NB4 (cell line): Measurements from ENCODE around the gene CORO2A.

Experiments
- DNase-seq: peaks from one replicate; pipeline ENCODE4 v3.0.0; 2010; ENCODE audit warnings: low read depth
- H3K4me3 ChIP-seq: one replicate; pipeline ENCODE4 v1.5.1; 2011; ENCODE audit warnings: mild to moderate bottlenecking, low read depth, low read length, moderate library complexity
- MYC ChIP-seq: IDR thresholded peaks from 2 replicates; pipeline ENCODE4 v1.6.1; 2011; ENCODE audit warnings: low read depth, low read length
- POLR2A ChIP-seq: IDR thresholded peaks from 2 replicates; pipeline ENCODE4 v1.6.1; 2011; ENCODE audit warnings: mild to moderate bottlenecking; ENCODE audit not compliant: insufficient read length; ENCODE audit errors: extremely low read depth
- TF ChIP-seq, protein P1 (sequence below): IDR thresholded peaks from one replicate; pipeline ENCODE4 v1.5.1; 2012; ENCODE audit warnings: low read depth, low read length
- TF ChIP-seq, protein P2 (sequence below): IDR thresholded peaks from 2 replicates; pipeline ENCODE4 v1.6.1; 2011; ENCODE audit warnings: low read depth, low read length

The CORO2A gene, protein sequence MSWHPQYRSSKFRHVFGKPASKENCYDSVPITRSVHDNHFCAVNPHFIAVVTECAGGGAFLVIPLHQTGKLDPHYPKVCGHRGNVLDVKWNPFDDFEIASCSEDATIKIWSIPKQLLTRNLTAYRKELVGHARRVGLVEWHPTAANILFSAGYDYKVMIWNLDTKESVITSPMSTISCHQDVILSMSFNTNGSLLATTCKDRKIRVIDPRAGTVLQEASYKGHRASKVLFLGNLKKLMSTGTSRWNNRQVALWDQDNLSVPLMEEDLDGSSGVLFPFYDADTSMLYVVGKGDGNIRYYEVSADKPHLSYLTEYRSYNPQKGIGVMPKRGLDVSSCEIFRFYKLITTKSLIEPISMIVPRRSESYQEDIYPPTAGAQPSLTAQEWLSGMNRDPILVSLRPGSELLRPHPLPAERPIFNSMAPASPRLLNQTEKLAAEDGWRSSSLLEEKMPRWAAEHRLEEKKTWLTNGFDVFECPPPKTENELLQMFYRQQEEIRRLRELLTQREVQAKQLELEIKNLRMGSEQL

DNA sequence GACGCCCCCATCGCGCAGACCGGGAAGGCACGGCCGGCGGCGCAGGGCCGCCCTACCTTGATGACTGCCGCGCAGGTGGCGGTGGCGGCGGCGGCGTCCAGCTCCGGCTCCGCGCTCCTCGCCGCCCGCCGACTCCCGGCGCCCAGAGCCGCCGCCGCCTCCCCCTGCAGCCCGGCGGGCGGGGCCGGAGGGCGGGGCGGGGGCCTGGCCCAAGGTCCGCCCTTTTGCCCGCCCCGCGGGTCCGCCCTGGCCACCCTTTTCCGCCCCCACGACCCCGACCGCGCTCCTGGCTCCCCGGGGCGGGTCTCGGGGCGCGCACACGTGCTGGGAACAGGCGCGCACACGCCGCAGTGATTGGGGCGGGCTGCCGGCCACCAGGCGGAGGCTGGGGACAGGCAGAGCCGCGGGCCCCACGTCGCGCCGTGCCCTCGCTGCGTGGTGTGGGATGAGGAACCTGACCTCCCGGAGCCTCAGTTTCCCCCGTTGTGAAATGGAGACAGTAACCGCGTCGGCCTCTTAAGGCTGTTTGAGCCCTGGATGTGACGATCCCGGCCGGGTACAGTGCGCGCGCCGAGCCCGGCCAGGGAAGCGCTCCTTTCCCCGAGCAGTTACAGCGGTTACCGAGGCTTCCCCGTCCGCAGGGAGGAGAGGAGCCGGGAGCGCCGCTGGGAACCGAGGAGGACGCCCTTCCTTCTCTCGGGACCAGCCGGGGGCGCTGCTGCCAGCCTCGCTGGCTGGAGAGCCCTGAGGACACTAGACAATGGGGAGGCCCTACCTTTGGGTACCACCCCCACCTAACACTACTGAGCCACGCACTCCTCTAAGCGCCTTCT is at the start of gene CORO2A:
Gene CORO2A (minus strand): TSS at position 135 of the 833 bp plus-strand sequence. CDS start 34,977 bp downstream, outside the sequence.
- H3K4me3 ChIP-seq: peak within 1 kb of the TSS; percentile 64
- TF ChIP-seq, protein P1, sequence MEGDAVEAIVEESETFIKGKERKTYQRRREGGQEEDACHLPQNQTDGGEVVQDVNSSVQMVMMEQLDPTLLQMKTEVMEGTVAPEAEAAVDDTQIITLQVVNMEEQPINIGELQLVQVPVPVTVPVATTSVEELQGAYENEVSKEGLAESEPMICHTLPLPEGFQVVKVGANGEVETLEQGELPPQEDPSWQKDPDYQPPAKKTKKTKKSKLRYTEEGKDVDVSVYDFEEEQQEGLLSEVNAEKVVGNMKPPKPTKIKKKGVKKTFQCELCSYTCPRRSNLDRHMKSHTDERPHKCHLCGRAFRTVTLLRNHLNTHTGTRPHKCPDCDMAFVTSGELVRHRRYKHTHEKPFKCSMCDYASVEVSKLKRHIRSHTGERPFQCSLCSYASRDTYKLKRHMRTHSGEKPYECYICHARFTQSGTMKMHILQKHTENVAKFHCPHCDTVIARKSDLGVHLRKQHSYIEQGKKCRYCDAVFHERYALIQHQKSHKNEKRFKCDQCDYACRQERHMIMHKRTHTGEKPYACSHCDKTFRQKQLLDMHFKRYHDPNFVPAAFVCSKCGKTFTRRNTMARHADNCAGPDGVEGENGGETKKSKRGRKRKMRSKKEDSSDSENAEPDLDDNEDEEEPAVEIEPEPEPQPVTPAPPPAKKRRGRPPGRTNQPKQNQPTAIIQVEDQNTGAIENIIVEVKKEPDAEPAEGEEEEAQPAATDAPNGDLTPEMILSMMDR: peak; percentile 39
- TF ChIP-seq, protein P2, sequence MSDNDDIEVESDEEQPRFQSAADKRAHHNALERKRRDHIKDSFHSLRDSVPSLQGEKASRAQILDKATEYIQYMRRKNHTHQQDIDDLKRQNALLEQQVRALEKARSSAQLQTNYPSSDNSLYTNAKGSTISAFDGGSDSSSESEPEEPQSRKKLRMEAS: peak; percentile 54; the same call in 1 of the 2 replicates
- no peak for TF ChIP-seq POLR2A
- no peak; the same call in 1 of the 2 replicates for TF ChIP-seq MYC
- peak; percentile 85 for DNase-seq

DNA sequence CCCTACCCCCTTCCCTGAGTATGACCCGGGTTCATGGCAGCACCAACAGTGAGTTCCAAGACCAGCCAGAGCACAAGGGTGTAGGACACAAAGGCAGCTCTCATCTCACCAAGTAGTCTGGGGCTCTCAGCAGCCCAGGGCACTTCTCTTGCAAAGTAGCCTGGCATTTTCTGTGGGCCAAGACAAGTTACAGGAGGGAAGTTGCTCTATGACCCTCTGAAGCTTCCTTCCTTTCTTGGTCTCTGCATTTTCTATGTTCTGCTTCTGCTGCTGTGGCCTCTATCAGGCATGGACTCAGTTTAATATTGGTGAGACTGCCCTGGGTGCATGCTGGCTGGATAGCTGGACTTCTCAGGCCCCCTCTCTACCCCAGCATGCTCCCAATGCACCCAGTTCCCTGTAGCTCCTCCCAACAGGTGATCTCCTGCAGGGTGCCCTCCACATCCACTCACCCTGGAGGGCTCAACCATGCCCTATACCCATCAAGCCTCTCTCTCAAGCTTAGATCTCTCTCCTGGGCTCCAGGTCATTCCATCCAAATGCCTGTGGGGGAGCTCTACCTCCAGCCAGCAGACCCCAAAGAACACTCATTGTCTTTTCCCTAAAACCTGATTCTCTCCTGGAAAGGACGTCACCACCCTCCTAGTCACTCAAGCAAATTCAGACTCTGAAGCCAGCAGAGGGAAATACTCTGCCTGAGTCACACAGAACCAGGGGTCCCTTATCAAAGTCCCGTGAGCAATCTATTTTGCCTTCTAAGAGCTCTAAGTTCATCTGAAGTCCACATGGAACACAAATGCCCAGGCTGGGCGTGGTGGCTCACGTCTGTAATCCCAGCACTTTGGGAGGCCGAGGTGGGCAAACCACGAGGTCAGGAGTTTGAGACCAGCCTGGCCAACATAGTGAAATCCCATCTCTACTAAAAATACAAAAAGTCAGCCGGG is 49.2 kb upstream of the CORO2A start:
- TF ChIP-seq, protein P2: no peak
- no peak for TF ChIP-seq POLR2A
- no peak for TF ChIP-seq MYC
- TF ChIP-seq, protein P1: peak; percentile 22
- H3K4me3 ChIP-seq: no peak overlapping the region
- no peak for DNase-seq

DNA sequence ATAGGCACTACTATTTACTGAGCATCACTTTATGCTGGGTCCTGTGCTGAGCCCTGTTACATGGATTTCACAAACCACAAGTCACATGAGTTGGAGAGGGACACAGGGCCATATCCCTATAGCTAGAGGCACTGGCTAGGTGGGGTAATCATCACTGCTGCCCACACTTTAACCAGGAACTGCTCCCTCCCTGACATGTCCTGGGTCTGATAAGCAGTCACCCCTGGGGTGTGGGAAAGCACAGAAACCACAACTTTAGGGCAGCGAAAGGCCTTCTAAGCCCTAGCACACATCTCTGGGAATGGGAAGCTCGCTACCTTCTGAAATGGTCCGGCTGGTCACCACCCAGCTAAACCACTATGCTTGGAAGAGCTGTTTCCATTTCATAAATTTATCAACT is 48.0 kb upstream of the CORO2A start:
- H3K4me3 ChIP-seq: no peak overlapping the region
- no peak for DNase-seq
- TF ChIP-seq MYC (no peak), POLR2A (no peak)
- TF ChIP-seq, protein P1: no peak
- TF ChIP-seq, protein P2: no peak

DNA sequence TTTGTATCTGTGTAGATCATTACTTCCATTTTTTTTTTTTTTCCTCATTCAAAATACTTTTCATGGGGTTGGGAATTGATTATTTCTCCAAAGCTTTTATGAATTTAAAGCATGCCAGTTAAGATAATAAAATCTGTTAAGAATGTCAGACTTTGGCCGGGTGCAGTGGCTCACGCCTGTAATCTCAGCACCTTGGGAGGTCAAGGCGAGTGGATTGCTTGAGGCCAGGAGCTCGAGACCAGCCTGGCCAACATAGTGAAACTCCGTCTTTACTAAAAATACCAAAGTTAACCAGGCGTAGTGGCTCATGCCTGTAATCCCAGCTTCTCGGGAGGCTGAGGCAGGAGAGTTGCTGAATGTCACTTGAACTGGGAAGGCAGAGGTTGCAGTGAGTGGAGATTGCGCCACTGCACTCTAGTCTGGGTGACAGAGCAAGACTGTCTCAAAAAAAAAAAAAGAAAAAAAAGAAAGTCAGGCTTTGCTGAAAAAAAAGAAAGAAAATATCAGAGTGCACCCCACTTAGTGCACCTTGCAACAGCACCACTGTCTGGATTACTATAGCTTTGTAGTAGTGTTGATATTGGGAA is 44.6 kb upstream of the CORO2A start:
- H3K4me3 ChIP-seq: no peak overlapping the region
- peak; percentile 31 for DNase-seq
- TF ChIP-seq, protein P1: no peak
- TF ChIP-seq POLR2A (no peak), MYC (no peak)
- TF ChIP-seq, protein P2: no peak
